Glutamatergic neuron (in vitro differentiated cells): Measurements from ENCODE around the gene CR1. TPM values are rescaled to one million over a fixed set of nuclear protein-coding genes. Genes with fewer than 3 reads are reported as not detected.

Experiments used
- DNase-seq: peaks from one replicate; pipeline ENCODE4 v3.0.0; 2022
- H3K27ac Mint-ChIP-seq: one replicate; pipeline ENCODE4 v1.8.0; 2020; ENCODE audit warnings: mild to moderate bottlenecking, mixed read lengths, inconsistent platforms; ENCODE audit not compliant: unreplicated experiment
- H3K27me3 Mint-ChIP-seq: one replicate; pipeline ENCODE4 v1.8.0; 2020; ENCODE audit warnings: mild to moderate bottlenecking, moderate library complexity, mixed read lengths, inconsistent platforms; ENCODE audit not compliant: unreplicated experiment
- H3K36me3 Mint-ChIP-seq: one replicate; pipeline ENCODE4 v1.8.0; 2020; ENCODE audit warnings: mild to moderate bottlenecking, mixed read lengths, inconsistent platforms; ENCODE audit not compliant: unreplicated experiment
- H3K4me1 Mint-ChIP-seq: one replicate; pipeline ENCODE4 v1.8.0; 2020; ENCODE audit warnings: mild to moderate bottlenecking, low read depth, mixed read lengths, inconsistent platforms; ENCODE audit not compliant: unreplicated experiment
- H3K4me3 Mint-ChIP-seq: one replicate; pipeline ENCODE4 v1.8.0; 2020; ENCODE audit warnings: mild to moderate bottlenecking, mixed read lengths, inconsistent platforms; ENCODE audit not compliant: unreplicated experiment
- H3K9me3 Mint-ChIP-seq: one replicate; pipeline ENCODE4 v1.8.0; 2020; ENCODE audit warnings: mild to moderate bottlenecking, moderate library complexity, mixed read lengths, inconsistent platforms; ENCODE audit not compliant: unreplicated experiment
- CTCF ChIP-seq: fragments of 200-600 bp; sonication (generic); IDR thresholded peaks from one replicate; pipeline ENCODE4 v1.5.0; 2021; ENCODE audit not compliant: partially characterized antibody, unreplicated experiment
- total RNA-seq: library from RNA; stranded (reverse); fragmentation: NEBNext Ultra II Directional; extraction: Animal tissue kit (Norgen Biotek cat#: 25700); gene quantifications from one replicate; pipeline ENCODE4 v1.2.1, GENCODE V29; 2021; ENCODE audit not compliant: unreplicated experiment

The CR1 gene
- total RNA-seq, 1 donor from 2014 or later, result not detected

GRCh38 chr1:207463571-207463970 is 32.4 kb upstream of the CR1 start:
- TF ChIP-seq CTCF, result no peak
- Mint-ChIP-seq H3K36me3 (no peaks in the 10 kb centered on the region), H3K4me1 (no peaks in the 10 kb centered on the region), H3K27ac (no peak overlapping the region), H3K9me3 (no peaks in the 10 kb centered on the region), H3K27me3 (no peaks in the 10 kb centered on the region), H3K4me3 (no peak overlapping the region)
- no peak for DNase-seq

- H3K36me3 Mint-ChIP-seq, result no peaks in the 10 kb centered on the region
- no peak for DNase-seq
- H3K4me3 Mint-ChIP-seq, result no peak overlapping the region
- no peaks in the 10 kb centered on the region for H3K9me3 Mint-ChIP-seq
- no peak for TF ChIP-seq CTCF
- no peaks in the 10 kb centered on the region for H3K27me3 Mint-ChIP-seq
- H3K27ac Mint-ChIP-seq, result no peak overlapping the region
- no peaks in the 10 kb centered on the region for H3K4me1 Mint-ChIP-seq
Observed at GRCh38 chr1:207470927-207471326, 25.0 kb upstream of the CR1 start.

GRCh38 chr1:207474210-207474609 is 21.7 kb upstream of the CR1 start:
- Mint-ChIP-seq H3K4me1 (no peaks in the 10 kb centered on the region), H3K9me3 (no peaks in the 10 kb centered on the region), H3K4me3 (no peak overlapping the region), H3K36me3 (no peaks in the 10 kb centered on the region), H3K27ac (no peak overlapping the region), H3K27me3 (no peaks in the 10 kb centered on the region)
- no peak for DNase-seq
- no peak for TF ChIP-seq CTCF

DNA sequence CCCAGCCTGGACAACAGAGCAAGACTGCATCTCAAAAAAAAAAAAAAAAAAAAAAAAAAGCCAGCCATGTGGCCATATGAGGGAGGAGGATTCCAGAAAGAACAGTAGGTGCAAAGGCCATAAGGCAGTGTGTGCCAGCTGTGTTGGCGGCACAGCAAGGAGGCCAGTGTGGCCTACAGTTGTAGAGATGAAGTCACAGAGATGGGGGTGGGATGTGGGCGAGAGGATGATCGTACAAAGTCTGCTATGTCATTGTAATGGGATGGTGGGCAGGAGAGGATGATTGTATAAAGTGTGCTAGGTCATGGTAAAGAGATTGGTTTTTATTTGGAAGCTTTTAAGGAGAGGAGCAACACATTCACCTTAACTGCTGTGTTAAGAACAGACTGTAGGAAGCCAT is 9.8 kb upstream of the CR1 start:
- H3K27me3 Mint-ChIP-seq, result peaks cover 5% of the 10 kb centered on the region
- no peaks in the 10 kb centered on the region for H3K36me3 Mint-ChIP-seq
- TF ChIP-seq CTCF, result no peak
- H3K9me3 Mint-ChIP-seq, result no peaks in the 10 kb centered on the region
- no peak overlapping the region for H3K4me3 Mint-ChIP-seq
- H3K4me1 Mint-ChIP-seq, result no peaks in the 10 kb centered on the region
- no peak overlapping the region for H3K27ac Mint-ChIP-seq
- no peak for DNase-seq

DNA sequence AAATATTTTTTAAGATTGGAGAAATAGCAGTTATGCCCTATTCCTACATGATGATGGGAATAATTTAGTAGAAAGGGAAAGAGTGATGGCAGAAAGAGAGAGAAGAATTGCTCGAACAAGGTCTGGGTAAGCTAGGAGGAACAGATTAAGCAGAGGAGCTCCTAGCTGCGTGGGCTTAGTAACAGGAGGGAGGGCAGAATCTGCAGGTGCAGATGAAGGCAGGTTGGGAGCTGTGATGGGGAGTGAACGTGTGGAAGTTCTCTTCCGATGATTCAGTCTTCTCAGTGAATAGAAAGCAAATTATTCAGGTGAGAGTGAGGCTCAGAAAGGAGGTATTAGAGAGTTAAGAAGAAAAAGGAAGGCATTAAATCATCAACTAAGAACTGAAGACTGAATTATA is 8.3 kb upstream of the CR1 start:
- no peak overlapping the region for H3K4me3 Mint-ChIP-seq
- no peaks in the 10 kb centered on the region for H3K36me3 Mint-ChIP-seq
- H3K27ac Mint-ChIP-seq, result no peak overlapping the region
- H3K27me3 Mint-ChIP-seq, result peaks cover 5% of the 10 kb centered on the region
- no peaks in the 10 kb centered on the region for H3K9me3 Mint-ChIP-seq
- no peak for DNase-seq
- no peaks in the 10 kb centered on the region for H3K4me1 Mint-ChIP-seq
- no peak for TF ChIP-seq CTCF
